MCF 10A (cell line): Measurements from ENCODE around the gene MACIR. TPM values are rescaled to one million over a fixed set of nuclear protein-coding genes. Genes with fewer than 3 reads are reported as not detected.

Experiments
- BruUV-seq: library from RNA; stranded (reverse); fragments of 400-500 nt; replicated peaks from 2 replicates; lab custom pipeline; 2021; lab: Mats Ljungman, UMichigan
- CTCF ChIA-PET: fragments of 300-600 bp; sonication (Branson Sonifier 250); formaldehyde crosslinking; extraction: SDS; loops from one replicate; lab custom pipeline; 2021; ENCODE audit warnings: antibody characterized with exemption, inconsistent platforms; lab: Yijun Ruan, JAX
- POLR2A ChIA-PET: fragments of 300-600, 350-650 bp; sonication (Branson Sonifier 250); formaldehyde crosslinking; extraction: SDS; loops from one replicate; lab custom pipeline; 2020; ENCODE audit warnings: antibody characterized with exemption, inconsistent platforms; lab: Yijun Ruan, JAX
- DNase-seq: peaks from one replicate; pipeline ENCODE4 v3.0.0-alpha.2; 2018; ENCODE audit not compliant: unreplicated experiment
- H3K27ac Mint-ChIP-seq: one replicate; pipeline ENCODE4 v1.8.0; 2022; ENCODE audit warnings: mild to moderate bottlenecking, low read depth, mixed read lengths; ENCODE audit not compliant: unreplicated experiment
- H3K27me3 Mint-ChIP-seq: one replicate; pipeline ENCODE4 v1.8.0; 2022; ENCODE audit warnings: mixed read lengths; ENCODE audit not compliant: insufficient read depth, unreplicated experiment
- H3K36me3 Mint-ChIP-seq: one replicate; pipeline ENCODE4 v1.8.0; 2022; ENCODE audit warnings: mild to moderate bottlenecking, moderate library complexity, mixed read lengths; ENCODE audit not compliant: insufficient read depth, unreplicated experiment
- H3K4me1 Mint-ChIP-seq: one replicate; pipeline ENCODE4 v1.8.0; 2022; ENCODE audit warnings: mixed read lengths; ENCODE audit not compliant: insufficient read depth, unreplicated experiment
- H3K4me3 Mint-ChIP-seq: one replicate; pipeline ENCODE4 v1.8.0; 2022; ENCODE audit warnings: mild to moderate bottlenecking, moderate library complexity, mixed read lengths; ENCODE audit not compliant: unreplicated experiment
- H3K9me3 Mint-ChIP-seq: one replicate; pipeline ENCODE4 v1.8.0; 2022; ENCODE audit warnings: mixed read lengths; ENCODE audit not compliant: unreplicated experiment
- intact Hi-C: fragments of 100-400 bp; cut with micrococcal nuclease; formaldehyde crosslinking; loops from 2 replicates; pipeline ENCODE4 v1.14.1; 2022
- total RNA-seq: library from RNA; stranded (reverse); gene quantifications from 2 replicates; pipeline ENCODE4 v1.2.3, GENCODE V29; 2022
- TF ChIP-seq, protein P1 (sequence below): fragments of 200-600 bp; IDR thresholded peaks from one replicate; pipeline ENCODE4 v1.8.0; 2022; ENCODE audit warnings: antibody characterized with exemption, mild to moderate bottlenecking; ENCODE audit not compliant: unreplicated experiment

Gene MACIR
- total RNA-seq, 1 experiment from 2014 or later: 8.9 TPM

DNA sequence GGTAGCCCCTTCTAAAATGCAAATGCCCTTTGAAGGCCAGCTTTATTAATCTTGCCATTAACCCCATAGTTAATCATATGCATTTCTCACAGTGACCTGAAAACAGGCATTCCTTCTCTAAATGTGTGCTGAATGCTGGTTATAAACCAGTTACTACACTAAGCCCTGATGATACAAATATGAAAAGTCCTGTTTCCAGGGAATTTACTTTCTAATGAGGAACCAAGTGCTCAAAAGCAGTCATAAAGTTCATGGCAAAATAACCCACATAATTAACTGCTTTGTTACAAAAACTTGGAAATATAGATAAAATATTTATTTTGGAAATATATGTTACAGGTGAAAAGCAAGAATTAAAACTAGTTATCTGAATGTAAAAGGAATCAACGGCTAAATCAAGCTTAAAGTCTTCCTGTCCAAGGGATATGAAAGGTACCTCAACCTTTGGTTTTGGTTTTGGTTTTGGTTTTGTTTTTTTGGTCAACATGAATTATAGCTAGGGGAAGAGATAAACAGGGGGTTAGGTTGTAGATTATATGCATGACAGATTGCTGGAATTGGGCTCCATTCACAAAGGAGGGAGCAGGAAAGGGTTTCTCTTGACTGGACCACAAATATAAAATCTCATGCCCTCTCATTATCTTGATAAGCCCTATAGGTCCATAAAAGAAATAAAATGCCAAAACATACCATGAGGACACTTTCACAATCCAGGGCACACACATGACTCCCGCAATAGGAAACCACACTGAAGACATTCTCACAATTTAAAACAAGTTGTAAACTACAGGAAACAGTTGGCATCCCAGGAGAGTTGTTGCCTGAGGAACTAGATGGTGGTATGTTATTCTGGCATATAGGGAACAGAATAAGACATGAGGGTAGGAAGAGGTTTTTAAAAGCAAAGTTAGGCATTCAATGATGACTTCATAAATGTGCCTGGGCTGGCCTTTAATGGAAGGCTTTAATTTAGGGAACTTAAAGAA lies 46.7 kb upstream of the MACIR start:
- CTCF ChIA-PET: interaction anchor here (1.2 to 2.5 kb wide), 2 partner anchors 13 to 273 kb away, joined by 3 to 14 read pairs; no protein-coding TSS in a partner anchor
- H3K27ac Mint-ChIP-seq: peak overlapping the region; percentile 67
- peaks cover 5% of the 10 kb centered on the region for H3K4me1 Mint-ChIP-seq
- H3K4me3 Mint-ChIP-seq: no peak overlapping the region
- intact Hi-C loops: no loop called here
- POLR2A ChIA-PET: interaction anchor here (0.7 kb wide), 1 partner anchor 9 kb away, joined by 3 read pairs; no protein-coding TSS in a partner anchor
- H3K9me3 Mint-ChIP-seq: no peaks in the 10 kb centered on the region
- TF ChIP-seq, protein P1, sequence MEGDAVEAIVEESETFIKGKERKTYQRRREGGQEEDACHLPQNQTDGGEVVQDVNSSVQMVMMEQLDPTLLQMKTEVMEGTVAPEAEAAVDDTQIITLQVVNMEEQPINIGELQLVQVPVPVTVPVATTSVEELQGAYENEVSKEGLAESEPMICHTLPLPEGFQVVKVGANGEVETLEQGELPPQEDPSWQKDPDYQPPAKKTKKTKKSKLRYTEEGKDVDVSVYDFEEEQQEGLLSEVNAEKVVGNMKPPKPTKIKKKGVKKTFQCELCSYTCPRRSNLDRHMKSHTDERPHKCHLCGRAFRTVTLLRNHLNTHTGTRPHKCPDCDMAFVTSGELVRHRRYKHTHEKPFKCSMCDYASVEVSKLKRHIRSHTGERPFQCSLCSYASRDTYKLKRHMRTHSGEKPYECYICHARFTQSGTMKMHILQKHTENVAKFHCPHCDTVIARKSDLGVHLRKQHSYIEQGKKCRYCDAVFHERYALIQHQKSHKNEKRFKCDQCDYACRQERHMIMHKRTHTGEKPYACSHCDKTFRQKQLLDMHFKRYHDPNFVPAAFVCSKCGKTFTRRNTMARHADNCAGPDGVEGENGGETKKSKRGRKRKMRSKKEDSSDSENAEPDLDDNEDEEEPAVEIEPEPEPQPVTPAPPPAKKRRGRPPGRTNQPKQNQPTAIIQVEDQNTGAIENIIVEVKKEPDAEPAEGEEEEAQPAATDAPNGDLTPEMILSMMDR: no peak
- no peak for DNase-seq
- BruUV-seq: no TSS peak
- no peaks in the 10 kb centered on the region for H3K27me3 Mint-ChIP-seq
- peaks cover 13% of the 10 kb centered on the region for H3K36me3 Mint-ChIP-seq

DNA sequence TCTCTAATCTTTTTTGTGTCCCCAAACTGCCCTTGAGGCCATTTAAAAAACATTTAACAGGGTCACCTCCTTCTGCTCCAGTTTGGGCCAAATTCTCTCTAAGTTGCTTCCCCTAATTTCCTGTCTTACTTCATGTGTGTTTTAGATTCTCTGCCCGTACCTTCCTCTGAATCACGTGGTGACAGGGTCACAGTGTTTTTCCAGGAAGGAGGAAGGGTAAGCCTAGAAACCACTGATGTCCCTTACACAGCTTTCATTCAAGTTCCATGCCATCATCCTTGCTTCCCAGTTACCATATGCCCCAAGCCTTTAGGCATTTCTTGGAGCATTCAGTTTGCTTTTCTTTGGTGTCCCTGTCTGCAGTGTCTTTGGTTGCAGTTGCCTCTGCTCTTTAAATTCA lies 42.4 kb upstream of the MACIR start:
- CTCF ChIA-PET: interaction anchor here (1.1 to 2.5 kb wide), 4 partner anchors 9 to 260 kb away, joined by 3 to 10 read pairs (median 6); no protein-coding TSS in a partner anchor
- DNase-seq: no peak
- intact Hi-C loops: no loop called here
- Mint-ChIP-seq H3K36me3 (no peaks in the 10 kb centered on the region), H3K9me3 (no peaks in the 10 kb centered on the region), H3K27ac (no peak overlapping the region), H3K4me3 (no peak overlapping the region), H3K27me3 (no peaks in the 10 kb centered on the region), H3K4me1 (peaks cover 5% of the 10 kb centered on the region)
- POLR2A ChIA-PET: no interaction called here
- BruUV-seq: no TSS peak
- TF ChIP-seq, protein P1: no peak

DNA sequence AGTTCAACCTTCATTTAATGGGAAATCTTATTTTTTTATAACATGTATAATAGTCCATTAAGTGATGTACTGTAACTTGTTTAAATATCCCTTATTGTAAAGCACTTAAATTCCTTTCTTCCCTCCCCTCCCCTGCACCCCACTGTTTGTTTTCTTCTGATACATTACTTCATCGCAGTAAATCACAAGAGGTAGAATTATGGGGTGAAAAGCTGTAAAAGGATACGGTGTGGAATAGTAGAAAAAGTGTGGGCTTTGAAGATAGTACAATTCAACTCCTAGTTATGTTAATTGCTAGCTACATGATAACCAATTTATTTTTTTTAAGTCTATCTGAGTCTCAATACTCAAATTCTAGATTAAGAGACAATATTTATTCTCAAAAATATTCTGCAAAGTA lies 41.9 kb upstream of the MACIR start:
- BruUV-seq: no TSS peak

More for the DNA sequence above, 41.9 kb upstream of the MACIR start:
- H3K27me3 Mint-ChIP-seq: no peaks in the 10 kb centered on the region
- ChIA-PET POLR2A (interaction anchor here (0.8 kb wide), 1 partner anchor 258 kb away, joined by 3 read pairs; no protein-coding TSS in a partner anchor), CTCF (interaction anchor here (0.5 to 2.1 kb wide), 4 partner anchors 8 to 711 kb away, joined by 3 to 9 read pairs (median 3); no protein-coding TSS in a partner anchor)
- H3K36me3 Mint-ChIP-seq: no peaks in the 10 kb centered on the region
- no peak for DNase-seq
- no peak overlapping the region for H3K27ac Mint-ChIP-seq
- TF ChIP-seq, protein P1: no peak
- H3K9me3 Mint-ChIP-seq: no peaks in the 10 kb centered on the region
- no peak overlapping the region for H3K4me3 Mint-ChIP-seq
- intact Hi-C loops: no loop called here
- H3K4me1 Mint-ChIP-seq: peaks cover 5% of the 10 kb centered on the region
